IMR-90 (cell line): ENCODE results near the gene USP9X. TPM values are rescaled to one million over a fixed set of nuclear protein-coding genes. Genes with fewer than 3 reads are reported as not detected.
"Not testable (repeated sequence)": the region's sequence is repeated elsewhere in the genome, so short reads cannot be mapped to it uniquely, and the experiment has no call there.

Source experiments
- ATAC-seq: fragments of 200-7000 bp; cut with Tn5 transposase; 2 replicates; pipeline ENCODE4 v1.9.1; 2020; ENCODE audit warnings: low read depth, mild to moderate bottlenecking, moderate library complexity
- BruUV-seq: library from RNA; stranded (reverse); fragments of 400-500 nt; replicated peaks from 2 replicates; lab custom pipeline; 2021; lab: Mats Ljungman, UMichigan
- CTCF ChIA-PET: fragments of 300-600 bp; formaldehyde crosslinking; extraction: SDS; loops from one replicate; lab custom pipeline; 2021; ENCODE audit warnings: antibody characterized with exemption; lab: Yijun Ruan, JAX
- POLR2A ChIA-PET: fragments of 300-600 bp; sonication (Branson Sonifier 250); formaldehyde crosslinking; loops from one replicate; lab custom pipeline; 2022; ENCODE audit warnings: antibody characterized with exemption; ENCODE audit not compliant: unreplicated experiment; lab: Charles Lee
- DNase-seq: peaks from one replicate; pipeline ENCODE4 v3.0.0; 2013
- H2AFZ ChIP-seq: replicated peaks from 2 replicates; pipeline ENCODE3; 2013; ENCODE audit warnings: low read length, mild to moderate bottlenecking; ENCODE audit not compliant: poor library complexity
- H2AK5ac ChIP-seq: 2 replicates; pipeline ENCODE4 v1.6.1; 2013; ENCODE audit warnings: low read depth, low read length, inconsistent platforms
- H2AK9ac ChIP-seq: replicated peaks from 2 replicates; pipeline ENCODE3; 2013; ENCODE audit warnings: mild to moderate bottlenecking, low read depth, low read length, moderate library complexity; ENCODE audit not compliant: poor library complexity
- H2BK120ac ChIP-seq: 2 replicates; pipeline ENCODE4 v1.6.1; 2013; ENCODE audit warnings: low read depth, low read length, inconsistent platforms
- H2BK15ac ChIP-seq: 3 replicates; pipeline ENCODE4 v1.6.1; 2013; ENCODE audit warnings: low read depth, low read length, inconsistent platforms
- H2BK20ac ChIP-seq: 2 replicates; pipeline ENCODE4 v1.6.1; 2013; ENCODE audit warnings: low read depth, mild to moderate bottlenecking, inconsistent platforms, low read length, moderate library complexity
- H2BK5ac ChIP-seq: 2 replicates; pipeline ENCODE4 v1.6.1; 2013; ENCODE audit warnings: mild to moderate bottlenecking, low read depth, low read length, inconsistent platforms; ENCODE audit not compliant: poor library complexity, severe bottlenecking
- H3K14ac ChIP-seq: replicated peaks from 2 replicates; pipeline ENCODE4 v1.6.1; 2013; ENCODE audit warnings: low read depth, low read length, inconsistent platforms
- H3K18ac ChIP-seq: 2 replicates; pipeline ENCODE4 v1.6.1; 2013; ENCODE audit warnings: low read depth, low read length, control low read depth
- H3K23ac ChIP-seq: 2 replicates; pipeline ENCODE4 v1.6.1; 2013; ENCODE audit warnings: low read depth, low read length, inconsistent platforms
- H3K27ac ChIP-seq: 2 replicates; pipeline ENCODE4 v1.5.1; 2013; ENCODE audit warnings: mild to moderate bottlenecking, control low read depth, low read length; ENCODE audit not compliant: insufficient read depth
- H3K27me3 ChIP-seq: 2 replicates; pipeline ENCODE4 v1.6.1; 2013; ENCODE audit warnings: low read length; ENCODE audit not compliant: control insufficient read depth, insufficient read depth
- H3K36me3 ChIP-seq: 2 replicates; pipeline ENCODE4 v1.6.1; 2013; ENCODE audit warnings: low read length, mixed read lengths; ENCODE audit not compliant: control insufficient read depth, insufficient read depth
- H3K4ac ChIP-seq: 2 replicates; pipeline ENCODE4 v1.6.1; 2013; ENCODE audit warnings: low read depth, low read length, inconsistent platforms
- H3K4me1 ChIP-seq: 2 replicates; pipeline ENCODE4 v1.6.1; 2013; ENCODE audit warnings: low read length, mixed read lengths; ENCODE audit not compliant: control insufficient read depth, insufficient read depth
- H3K4me2 ChIP-seq: 2 replicates; pipeline ENCODE4 v1.6.1; 2013; ENCODE audit warnings: low read depth, mild to moderate bottlenecking, control low read depth, low read length, moderate library complexity
- H3K4me3 ChIP-seq: 2 replicates; pipeline ENCODE4 v1.5.1; 2013; ENCODE audit warnings: low read depth, mild to moderate bottlenecking, control low read depth, low read length, moderate library complexity; ENCODE audit not compliant: insufficient read depth
- H3K56ac ChIP-seq: 2 replicates; pipeline ENCODE4 v1.6.1; 2013; ENCODE audit warnings: low read length, inconsistent platforms; ENCODE audit not compliant: insufficient read depth; ENCODE audit errors: extremely low read depth
- H3K79me1 ChIP-seq, 2 experiments: 2 replicates each; pipeline ENCODE4 v1.6.1; 2013; ENCODE audit warnings: low read length in 2 of 2, inconsistent platforms in 1 of 2, low read depth in 1 of 2
- H3K9ac ChIP-seq: 2 replicates; pipeline ENCODE4 v1.6.1; 2013; ENCODE audit warnings: low read depth, low read length, control low read depth
- H3K9me1 ChIP-seq: 2 replicates; pipeline ENCODE4 v1.6.1; 2013; ENCODE audit warnings: low read length, inconsistent platforms; ENCODE audit not compliant: insufficient read depth
- H3K9me3 ChIP-seq: 2 replicates; pipeline ENCODE4 v1.6.1; 2013; ENCODE audit warnings: low read length; ENCODE audit not compliant: control insufficient read depth, insufficient read depth
- H4K20me1 ChIP-seq: 2 replicates; pipeline ENCODE4 v1.6.1; 2013; ENCODE audit warnings: low read length, inconsistent platforms; ENCODE audit not compliant: insufficient read depth
- H4K5ac ChIP-seq: 2 replicates; pipeline ENCODE4 v1.6.1; 2013; ENCODE audit warnings: mild to moderate bottlenecking, low read depth, low read length, control low read depth
- H4K8ac ChIP-seq, 2 experiments: 2 replicates each; pipeline ENCODE4 v1.6.1; 2013; ENCODE audit warnings: low read depth in 2 of 2, low read length in 2 of 2, control low read depth in 1 of 2, inconsistent platforms in 1 of 2
- H4K91ac ChIP-seq: 2 replicates; pipeline ENCODE4 v1.6.1; 2013; ENCODE audit warnings: low read depth, low read length, inconsistent platforms; ENCODE audit not compliant: insufficient read depth
- WGBS, 2 experiments: methylation state at CpG; one replicate each; pipeline versions ENCODE4 v1.1.5 to v1.1.7; 2013; ENCODE audit warnings: missing lambda C conversion rate in 2 of 2; ENCODE audit not compliant: insufficient read length in 1 of 2; ENCODE audit errors: extremely low coverage in 2 of 2; 5-methylcytosine and 5-hydroxymethylcytosine counted together
- dilution Hi-C: fragments of 300-500 bp; cut with HindIII; formaldehyde crosslinking; loops from one replicate; pipeline ENCODE4 v1.14.3; 2018; ENCODE audit warnings: low sequenced_read_pairs; ENCODE audit not compliant: unreplicated experiment
- in situ Hi-C: fragments of 300-500 bp; cut with MboI; formaldehyde crosslinking; loops from 3 replicates; pipeline ENCODE4 v1.14.3; 2019; ENCODE audit warnings: low sequenced_read_pairs, inconsistent platforms, mixed read lengths
- intact Hi-C: fragments of 100-400 bp; cut with micrococcal nuclease; formaldehyde crosslinking; loops from 2 replicates; pipeline ENCODE4 v1.10.0; 2022
- polyA plus RNA-seq, 3 experiments: library from polyadenylated mRNA; depleted of rRNA; stranded (reverse); fragments of >200 nt; gene quantifications; 2 replicates each; pipeline ENCODE4 v1.2.3, GENCODE V29; 2012; ENCODE audit warnings: low replicate concordance in 1 of 3
- total RNA-seq: library from RNA; depleted of rRNA; stranded (reverse); fragments of >200 nt; gene quantifications from 2 replicates; pipeline ENCODE4 v1.2.3, GENCODE V29; 2012

USP9X gene
- total and polyA plus RNA-seq, 2 of the 4 experiments (the other 2 are of a cell fraction): 17.5 to 104 TPM

- H4K5ac ChIP-seq, POLR2A ChIA-PET, H2BK120ac ChIP-seq, H3K4ac ChIP-seq, H3K56ac ChIP-seq, H3K9ac ChIP-seq, H2BK15ac ChIP-seq, BruUV-seq, H4K91ac ChIP-seq, H4K8ac ChIP-seq, DNase-seq, ATAC-seq, H3K4me2 ChIP-seq, intact Hi-C loops, H3K14ac ChIP-seq, H3K9me3 ChIP-seq, H2AK5ac ChIP-seq, H3K27ac ChIP-seq, H2BK5ac ChIP-seq, H4K20me1 ChIP-seq, H2AK9ac ChIP-seq, H3K4me3 ChIP-seq, H2AFZ ChIP-seq, H2BK20ac ChIP-seq, CTCF ChIA-PET, H3K79me1 ChIP-seq, H3K18ac ChIP-seq, H3K23ac ChIP-seq, H3K9me1 ChIP-seq, H3K36me3 ChIP-seq, H3K4me1 ChIP-seq, dilution Hi-C loops: not testable (repeated sequence)
- in situ Hi-C loops: loop anchor here (25.0 kb wide), 1 partner anchor 480 kb away; no protein-coding TSS in a partner anchor
- WGBS, 2 experiments: no CpG with 5 or more reads among the region's 5 CpGs
- peaks cover 10% of the 10 kb centered on the region; the same call in 1 of the 2 replicates for H3K27me3 ChIP-seq
Measured at GRCh38 chrX:41282307-41282706, 197.1 kb downstream of the USP9X start.

DNA sequence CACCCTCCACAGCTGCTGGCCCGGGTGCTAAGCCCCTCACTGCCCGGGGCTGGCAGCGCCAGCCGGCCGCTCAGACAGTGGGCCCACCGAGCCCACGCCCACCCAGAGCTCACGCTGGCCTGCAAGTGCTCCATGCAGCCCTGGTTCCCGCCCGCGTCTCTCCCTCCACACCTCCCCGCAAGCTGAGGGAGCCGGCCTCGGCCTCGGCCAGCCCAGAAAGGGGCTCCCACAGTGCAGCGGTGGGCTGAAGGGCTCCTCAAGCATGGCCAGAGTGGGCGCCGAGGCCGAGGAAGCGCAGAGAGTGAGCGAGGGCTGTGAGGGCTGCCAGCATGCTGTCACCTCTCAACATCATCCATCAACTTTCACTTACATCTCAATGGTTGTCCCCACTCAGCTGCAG is 200.7 kb downstream of the USP9X start:
- H3K27ac ChIP-seq, H3K9me3 ChIP-seq, H3K4me2 ChIP-seq, H4K8ac ChIP-seq, intact Hi-C loops, H2AK5ac ChIP-seq, H3K23ac ChIP-seq, DNase-seq, H2BK120ac ChIP-seq, ATAC-seq, H3K4me3 ChIP-seq, H3K14ac ChIP-seq, H3K4me1 ChIP-seq, H3K9me1 ChIP-seq, H3K18ac ChIP-seq, H2BK5ac ChIP-seq, H4K91ac ChIP-seq, POLR2A ChIA-PET, H3K4ac ChIP-seq, H3K56ac ChIP-seq, H3K79me1 ChIP-seq, H4K20me1 ChIP-seq, H3K36me3 ChIP-seq, dilution Hi-C loops, H2BK15ac ChIP-seq, H4K5ac ChIP-seq, CTCF ChIA-PET, H3K9ac ChIP-seq, BruUV-seq, H2AK9ac ChIP-seq, H2BK20ac ChIP-seq, H2AFZ ChIP-seq: not testable (repeated sequence)
- 100% methylated on average over 3 of the region's 21 CpGs; no CpG with 5 or more reads in 1 of the 2 experiments for WGBS, 2 experiments
- H3K27me3 ChIP-seq: peaks cover 15% of the 10 kb centered on the region; the same call in 1 of the 2 replicates
- in situ Hi-C loops: loop anchor here (25.0 kb wide), 1 partner anchor 476 kb away; no protein-coding TSS in a partner anchor
